ENCODE measurements around the gene CDC42. TPM values are rescaled to one million over a fixed set of nuclear protein-coding genes. Genes with fewer than 3 reads are reported as not detected.

CDC42 gene
- total and polyA plus RNA-seq, 2 of the 13 experiments (the other 11 are each of a cell fraction or from before 2014, with no cell fraction given): 138 to 237 TPM

DNA sequence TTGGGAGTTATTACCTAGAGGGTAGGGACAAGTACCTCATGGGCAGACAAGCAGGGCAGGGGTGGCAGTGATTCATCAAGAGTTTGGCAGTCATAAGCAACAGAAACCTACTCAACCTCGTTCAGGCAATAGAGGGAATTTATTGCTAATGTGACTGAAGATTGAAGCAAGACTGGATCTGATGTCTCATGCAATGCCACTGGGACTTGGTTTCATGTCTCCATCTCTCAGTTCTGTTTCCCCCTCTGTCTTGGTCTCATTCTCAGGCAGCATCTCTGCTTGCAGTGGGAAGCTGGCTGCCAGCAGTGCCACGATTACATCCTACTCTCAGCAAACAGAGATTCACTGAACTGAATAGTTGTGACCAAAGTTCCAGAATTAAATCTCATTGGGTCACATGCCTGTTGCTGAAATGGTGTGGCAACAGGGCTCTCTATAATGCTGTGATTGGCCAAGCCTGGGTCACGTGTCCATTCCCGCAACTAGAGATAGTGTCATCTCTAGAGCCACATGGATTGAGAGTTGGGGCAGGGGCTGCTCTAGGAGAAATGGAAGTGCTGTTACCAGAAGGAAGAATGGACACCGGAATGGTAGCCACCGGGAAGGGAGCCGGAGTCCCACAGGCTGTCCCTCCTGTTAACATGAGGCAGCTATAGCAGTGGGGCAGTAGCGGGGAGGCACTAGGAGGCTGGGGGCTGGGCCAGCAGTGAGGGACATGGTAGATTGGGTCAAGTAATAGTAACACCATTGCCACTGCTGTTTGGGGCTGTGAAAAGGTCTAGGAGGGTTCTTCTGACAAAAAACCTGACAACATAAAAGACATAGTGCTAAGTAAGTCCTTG, 3.9 kb upstream of the CDC42 start (continued):
- TF ChIP-seq, protein P1, sequence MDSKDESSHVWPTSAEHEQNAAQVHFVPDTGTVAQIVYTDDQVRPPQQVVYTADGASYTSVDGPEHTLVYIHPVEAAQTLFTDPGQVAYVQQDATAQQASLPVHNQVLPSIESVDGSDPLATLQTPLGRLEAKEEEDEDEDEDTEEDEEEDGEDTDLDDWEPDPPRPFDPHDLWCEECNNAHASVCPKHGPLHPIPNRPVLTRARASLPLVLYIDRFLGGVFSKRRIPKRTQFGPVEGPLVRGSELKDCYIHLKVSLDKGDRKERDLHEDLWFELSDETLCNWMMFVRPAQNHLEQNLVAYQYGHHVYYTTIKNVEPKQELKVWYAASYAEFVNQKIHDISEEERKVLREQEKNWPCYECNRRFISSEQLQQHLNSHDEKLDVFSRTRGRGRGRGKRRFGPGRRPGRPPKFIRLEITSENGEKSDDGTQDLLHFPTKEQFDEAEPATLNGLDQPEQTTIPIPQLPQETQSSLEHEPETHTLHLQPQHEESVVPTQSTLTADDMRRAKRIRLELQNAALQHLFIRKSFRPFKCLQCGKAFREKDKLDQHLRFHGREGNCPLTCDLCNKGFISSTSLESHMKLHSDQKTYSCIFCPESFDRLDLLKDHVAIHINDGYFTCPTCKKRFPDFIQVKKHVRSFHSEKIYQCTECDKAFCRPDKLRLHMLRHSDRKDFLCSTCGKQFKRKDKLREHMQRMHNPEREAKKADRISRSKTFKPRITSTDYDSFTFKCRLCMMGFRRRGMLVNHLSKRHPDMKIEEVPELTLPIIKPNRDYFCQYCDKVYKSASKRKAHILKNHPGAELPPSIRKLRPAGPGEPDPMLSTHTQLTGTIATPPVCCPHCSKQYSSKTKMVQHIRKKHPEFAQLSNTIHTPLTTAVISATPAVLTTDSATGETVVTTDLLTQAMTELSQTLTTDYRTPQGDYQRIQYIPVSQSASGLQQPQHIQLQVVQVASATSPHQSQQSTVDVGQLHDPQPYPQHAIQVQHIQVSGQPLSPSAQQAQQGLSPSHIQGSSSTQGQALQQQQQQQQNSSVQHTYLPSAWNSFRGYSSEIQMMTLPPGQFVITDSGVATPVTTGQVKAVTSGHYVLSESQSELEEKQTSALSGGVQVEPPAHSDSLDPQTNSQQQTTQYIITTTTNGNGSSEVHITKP (CRISPR knock-in tag; IDR thresholded peaks at IDR 0.05; ENCODE audit: low read depth): no peak
- TF ChIP-seq ZNF883 (CRISPR knock-in tag; IDR thresholded peaks at IDR 0.05; ENCODE audit: not compliant biosample characterization): no peak
- TF ChIP-seq KDM3A (CRISPR knock-in tag; IDR thresholded peaks at IDR 0.05; ENCODE audit: low read depth): no peak
- no peak for TF ChIP-seq ADNP (CRISPR knock-in tag; IDR thresholded peaks at IDR 0.05)
- TF ChIP-seq ZNF687 (CRISPR knock-in tag; IDR thresholded peaks at IDR 0.05): peak; percentile 40
- TF ChIP-seq HOXA7 (CRISPR knock-in tag; IDR thresholded peaks at IDR 0.05): no peak
- peak; percentile 42; the same call in 1 of the 2 replicates for TF ChIP-seq TAF1 (CRISPR knock-in tag; IDR thresholded peaks at IDR 0.05)
- no peak for TF ChIP-seq KLF11 (CRISPR knock-in tag; IDR thresholded peaks at IDR 0.05)
- TF ChIP-seq ZSCAN9 (CRISPR knock-in tag; IDR thresholded peaks at IDR 0.05; ENCODE audit: borderline replicate concordance): no peak
- no peak for TF ChIP-seq ZNF737 (CRISPR knock-in tag; IDR thresholded peaks at IDR 0.05; ENCODE audit: borderline replicate concordance)
- no peak for TF ChIP-seq ATF1 (CRISPR knock-in tag; IDR thresholded peaks at IDR 0.05)
- peak; percentile 49; the same call in 1 of the 2 replicates for TF ChIP-seq DRAP1 (CRISPR knock-in tag; IDR thresholded peaks at IDR 0.05)
- TF ChIP-seq FOXP1 (IDR thresholded peaks at IDR 0.05): no peak
- TF ChIP-seq FOXP1 (CRISPR knock-in tag; IDR thresholded peaks at IDR 0.05): no peak
- TF ChIP-seq, protein P2, sequence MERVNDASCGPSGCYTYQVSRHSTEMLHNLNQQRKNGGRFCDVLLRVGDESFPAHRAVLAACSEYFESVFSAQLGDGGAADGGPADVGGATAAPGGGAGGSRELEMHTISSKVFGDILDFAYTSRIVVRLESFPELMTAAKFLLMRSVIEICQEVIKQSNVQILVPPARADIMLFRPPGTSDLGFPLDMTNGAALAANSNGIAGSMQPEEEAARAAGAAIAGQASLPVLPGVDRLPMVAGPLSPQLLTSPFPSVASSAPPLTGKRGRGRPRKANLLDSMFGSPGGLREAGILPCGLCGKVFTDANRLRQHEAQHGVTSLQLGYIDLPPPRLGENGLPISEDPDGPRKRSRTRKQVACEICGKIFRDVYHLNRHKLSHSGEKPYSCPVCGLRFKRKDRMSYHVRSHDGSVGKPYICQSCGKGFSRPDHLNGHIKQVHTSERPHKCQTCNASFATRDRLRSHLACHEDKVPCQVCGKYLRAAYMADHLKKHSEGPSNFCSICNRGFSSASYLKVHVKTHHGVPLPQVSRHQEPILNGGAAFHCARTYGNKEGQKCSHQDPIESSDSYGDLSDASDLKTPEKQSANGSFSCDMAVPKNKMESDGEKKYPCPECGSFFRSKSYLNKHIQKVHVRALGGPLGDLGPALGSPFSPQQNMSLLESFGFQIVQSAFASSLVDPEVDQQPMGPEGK (CRISPR knock-in tag; IDR thresholded peaks at IDR 0.05): 0 out of 2 replicates have a peak, but pooled peaks have one; percentile 21
- TF ChIP-seq LCORL (IDR thresholded peaks at IDR 0.05): no peak
- no peak for TF ChIP-seq LCORL (CRISPR knock-in tag; IDR thresholded peaks at IDR 0.05)

Measured in HepG2 (cell line).